Measurements from ENCODE around the gene TAX1BP1. TPM values are rescaled to one million over a fixed set of nuclear protein-coding genes. Genes with fewer than 3 reads are reported as not detected.

The TAX1BP1 gene
- total RNA-seq: 37.3 and 38.1 TPM in 2 replicates

GRCh38 chr7:27739909-27740448 is at the start of gene TAX1BP1:
TSS of gene TAX1BP1 (plus strand) at chr7:27740162. CDS start at chr7:27748525, 8,363 bp downstream.

Other genes with a start within 250 kb of the TAX1BP1 start
- gene HIBADH, start 77.3 kb upstream of the TAX1BP1 start, total RNA-seq: 29.1 and 30.5 TPM in 2 replicates

All from airway epithelial cell (primary cell).